DMS 273 treated with DMSO at 0.1 percent for 48 hours (cell line): ENCODE results near the gene LYZ.
"Not testable (repeated sequence)": the region's sequence is repeated elsewhere in the genome, so short reads cannot be mapped to it uniquely, and the experiment has no call there.

Experiments used
- DNase-seq: peaks from one replicate; lab custom pipeline; 2025; lab: John Stamatoyannopoulos, UW

LYZ gene

DNA sequence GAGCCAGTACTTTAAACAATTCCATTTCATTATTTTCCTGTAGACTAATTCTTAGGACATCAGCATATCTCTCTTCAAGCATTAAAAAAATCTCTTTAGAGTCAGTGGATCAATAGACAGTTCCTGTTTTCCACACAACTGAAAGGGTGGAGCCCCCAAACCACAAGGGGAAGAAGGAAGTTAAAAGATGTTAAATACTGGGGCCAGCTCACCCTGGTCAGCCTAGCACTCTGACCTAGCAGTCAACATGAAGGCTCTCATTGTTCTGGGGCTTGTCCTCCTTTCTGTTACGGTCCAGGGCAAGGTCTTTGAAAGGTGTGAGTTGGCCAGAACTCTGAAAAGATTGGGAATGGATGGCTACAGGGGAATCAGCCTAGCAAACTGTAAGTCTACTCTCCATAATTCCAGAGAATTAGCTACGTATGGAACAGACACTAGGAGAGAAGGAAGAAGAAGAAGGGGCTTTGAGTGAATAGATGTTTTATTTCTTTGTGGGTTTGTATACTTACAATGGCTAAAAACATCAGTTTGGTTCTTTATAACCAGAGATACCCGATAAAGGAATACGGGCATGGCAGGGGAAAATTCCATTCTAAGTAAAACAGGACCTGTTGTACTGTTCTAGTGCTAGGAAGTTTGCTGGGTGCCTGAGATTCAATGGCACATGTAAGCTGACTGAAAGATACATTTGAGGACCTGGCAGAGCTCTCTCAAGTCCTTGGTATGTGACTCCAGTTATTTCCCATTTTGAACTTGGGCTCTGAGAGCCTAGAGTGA lies at the start of gene LYZ:
Gene LYZ, plus strand, starts transcription at position 220 of the 777 bp plus-strand sequence. Its CDS starts 28 bp downstream, at position 248.
- DNase-seq: no peak

- no peak for DNase-seq
These were observed 49.2 kb upstream of the LYZ start for GRCh38 chr12:69298947-69299346.

GRCh38 chr12:69304284-69304683 lies 43.9 kb upstream of the LYZ start:
- DNase-seq: no peak

- no peak for DNase-seq
These were observed 38.7 kb upstream of the LYZ start for GRCh38 chr12:69309461-69309860.

DNA sequence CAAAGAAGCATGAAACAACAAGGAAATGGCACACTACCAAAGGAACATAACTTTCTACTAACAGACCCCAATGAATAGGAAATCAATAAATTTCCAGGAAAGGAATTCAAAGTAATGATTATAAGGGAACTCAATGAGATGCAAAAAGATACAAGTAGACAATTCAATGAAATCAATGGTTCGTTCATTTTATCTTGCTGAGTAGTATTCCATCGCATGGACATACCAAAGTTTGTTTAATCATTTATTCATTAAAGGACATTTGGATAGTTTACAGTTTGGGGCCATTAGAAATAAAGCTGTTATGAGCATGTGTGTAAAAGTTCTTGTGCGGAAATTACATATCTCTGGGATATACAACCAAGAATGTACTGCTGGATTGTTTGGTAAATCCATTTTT lies 35.0 kb upstream of the LYZ start:
- no peak for DNase-seq

- not testable (repeated sequence) for DNase-seq
These were observed 31.4 kb upstream of the LYZ start for GRCh38 chr12:69316784-69317183.

DNA sequence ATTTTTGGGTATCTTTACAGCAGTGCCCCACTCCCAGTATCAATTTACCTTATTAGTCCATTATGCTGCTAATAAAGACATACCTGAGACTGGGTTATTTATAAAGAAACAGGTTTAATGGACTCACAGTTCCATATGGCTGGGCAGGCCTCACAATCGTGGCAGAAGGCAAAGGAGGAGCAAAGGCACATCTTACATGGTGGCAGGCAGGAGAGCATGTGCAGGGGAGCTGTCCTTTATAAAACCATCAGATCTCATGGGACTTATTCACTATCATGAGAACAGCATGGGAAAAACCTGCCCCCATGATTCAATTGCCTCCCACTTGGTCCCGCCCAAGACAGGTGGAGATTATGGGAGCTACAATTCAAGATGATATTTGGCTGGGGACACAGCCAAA lies 30.9 kb upstream of the LYZ start:
- not testable (repeated sequence) for DNase-seq

DNA sequence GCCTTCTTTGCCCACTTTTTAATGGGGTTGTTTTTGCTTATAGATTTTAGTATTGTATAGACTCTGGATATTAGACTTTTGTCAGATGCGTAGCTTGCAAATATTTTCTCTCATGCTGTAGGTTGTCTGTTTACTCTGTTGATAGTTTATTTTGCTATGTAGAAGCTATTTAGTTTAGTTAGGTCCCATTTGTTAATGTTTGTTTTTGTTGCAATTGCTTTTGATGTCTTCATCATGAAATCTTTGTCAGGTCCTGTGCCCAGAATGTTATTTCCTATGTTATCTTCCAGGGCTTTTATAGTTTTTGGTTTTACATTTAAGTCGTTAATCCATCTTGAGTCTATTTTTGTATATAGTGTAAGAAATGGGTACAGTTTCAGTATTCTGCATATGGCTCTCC lies 30.0 kb upstream of the LYZ start:
- no peak for DNase-seq

DNA sequence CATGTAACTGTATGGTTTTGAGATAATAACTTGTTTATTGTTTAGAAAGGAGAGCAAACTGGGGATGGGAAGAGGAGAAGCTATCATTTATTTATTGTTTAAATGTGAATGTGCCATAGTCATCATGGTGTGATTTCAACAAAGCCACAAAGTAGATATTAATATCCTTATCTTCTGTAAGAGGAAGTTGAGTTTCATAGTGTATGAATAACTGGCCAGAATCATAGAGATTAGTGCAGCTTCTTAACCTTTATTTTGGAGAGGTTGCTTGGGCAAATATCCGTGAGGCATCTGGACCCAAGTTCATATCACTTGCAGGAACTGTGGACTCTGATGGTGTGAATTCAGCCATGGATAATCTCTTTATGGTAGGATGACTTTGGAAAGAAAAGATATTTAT lies 26.8 kb upstream of the LYZ start:
- DNase-seq: no peak

- no peak for DNase-seq
These were observed 23.2 kb upstream of the LYZ start for GRCh38 chr12:69324797-69325466.

DNA sequence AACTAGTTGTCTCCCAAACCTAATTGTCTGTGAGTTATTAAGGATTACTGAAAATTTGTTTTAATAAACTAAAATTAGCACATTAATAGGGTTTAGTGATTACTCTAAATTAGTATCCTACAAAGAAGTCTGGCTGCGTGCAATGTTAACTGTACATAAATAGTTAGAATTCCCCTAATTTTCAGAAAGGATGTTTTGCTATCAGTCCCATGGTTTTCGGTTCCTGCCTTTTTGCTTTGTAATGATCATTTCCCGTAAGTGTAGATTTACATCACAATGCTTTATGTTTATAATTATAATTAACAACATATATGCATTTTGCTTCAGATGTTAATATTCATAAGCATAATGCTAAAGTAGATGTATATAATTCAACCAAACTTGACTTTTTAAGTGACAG lies 19.8 kb upstream of the LYZ start:
- no peak for DNase-seq

GRCh38 chr12:69329669-69330428 lies 18.3 kb upstream of the LYZ start:
- DNase-seq: no peak

- DNase-seq: no peak
These were observed 17.4 kb upstream of the LYZ start for GRCh38 chr12:69330475-69331473.

- no peak for DNase-seq
These were observed 16.7 kb upstream of the LYZ start for GRCh38 chr12:69331519-69331908.

DNA sequence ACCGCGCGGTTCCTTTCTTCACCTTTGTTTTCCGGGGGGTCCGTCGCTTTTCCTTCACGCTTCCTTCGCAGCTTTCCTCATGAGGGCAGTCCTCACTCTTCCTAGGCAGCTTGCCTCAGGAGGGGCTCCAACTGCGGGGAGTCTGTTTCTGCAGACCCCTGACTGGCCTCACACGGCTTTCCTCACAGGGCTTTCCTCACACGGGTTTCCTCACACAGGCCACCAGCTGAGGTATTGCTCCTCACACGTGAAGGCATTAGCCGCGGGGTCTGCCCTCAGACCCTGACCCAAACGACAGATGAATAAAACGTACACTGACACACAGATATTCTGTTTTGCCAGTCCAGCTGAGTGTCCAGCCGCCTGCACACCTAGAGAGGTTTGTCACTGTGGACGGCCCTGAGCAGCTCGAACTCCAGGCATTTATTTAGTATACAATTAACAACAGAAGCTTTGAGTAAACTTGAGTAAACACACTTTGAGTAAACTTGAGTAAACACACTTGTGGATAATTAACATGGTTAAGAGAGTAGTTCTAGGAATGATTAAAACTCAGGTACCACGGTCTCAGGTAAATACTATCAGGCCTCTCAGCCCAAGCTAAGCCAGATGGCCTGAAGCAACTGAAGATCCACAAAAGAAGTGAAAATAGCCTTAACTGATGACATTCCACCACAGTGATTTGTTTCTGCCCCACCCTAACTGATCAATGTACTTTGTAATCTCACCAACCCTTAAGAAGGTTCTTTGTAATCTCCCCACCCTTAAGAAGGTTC lies 16.1 kb upstream of the LYZ start:
- DNase-seq: no peak

- DNase-seq: no peak
These were observed 15.3 kb upstream of the LYZ start for GRCh38 chr12:69332815-69333358.

DNA sequence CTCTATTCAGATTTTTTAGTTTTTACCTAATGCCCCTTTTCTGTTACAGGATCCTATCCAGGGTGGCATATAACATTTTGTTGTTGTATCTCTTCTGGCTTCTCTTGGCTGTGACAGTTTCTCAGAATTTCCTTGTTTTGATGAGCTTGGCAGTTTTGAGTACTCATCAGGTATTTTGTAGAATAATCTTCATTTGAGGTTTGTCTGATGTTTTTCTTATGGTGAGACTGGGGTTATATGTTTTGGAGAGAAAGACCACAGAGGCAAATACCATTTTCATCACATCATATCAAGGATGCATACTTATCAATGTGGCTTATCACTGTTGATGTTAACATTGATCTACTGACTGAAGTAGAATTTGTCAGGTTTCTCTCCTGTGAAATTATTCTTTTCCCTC lies 14.0 kb upstream of the LYZ start:
- no peak for DNase-seq

DNA sequence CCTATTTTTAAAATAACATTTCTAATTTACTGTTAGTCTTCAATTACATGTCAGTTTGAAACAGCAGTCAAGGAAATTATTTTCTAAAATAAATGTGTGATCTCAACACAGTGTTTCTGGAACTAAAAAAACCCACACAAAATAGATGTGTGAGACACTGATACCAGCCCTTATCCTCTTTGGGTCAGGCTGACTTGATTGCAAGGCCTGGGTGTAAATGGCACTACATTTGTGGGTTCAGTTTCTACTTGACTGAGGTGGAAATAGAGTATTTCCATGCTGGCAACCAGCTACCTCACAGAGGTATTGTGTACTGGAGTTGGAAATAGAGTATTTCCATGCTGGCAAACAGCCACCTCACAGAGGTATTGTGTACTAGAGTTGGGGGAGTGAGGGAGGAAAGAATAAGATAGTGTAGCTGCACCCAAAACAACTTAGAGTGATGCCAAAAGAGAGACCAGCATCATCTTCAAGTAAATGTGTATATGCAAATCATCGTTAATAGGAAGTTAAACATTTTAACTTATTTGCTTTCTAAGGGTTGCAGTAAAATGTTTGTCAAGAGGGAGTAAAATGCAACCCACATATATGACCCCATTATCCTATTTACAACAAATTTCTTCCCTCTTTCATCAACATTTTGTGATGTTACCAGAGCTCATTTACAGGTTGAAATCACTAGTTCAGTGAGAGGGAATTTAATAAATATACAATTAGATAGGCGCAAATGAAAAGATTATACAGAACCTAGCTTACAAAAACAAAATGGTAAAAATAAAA lies 10.7 kb upstream of the LYZ start:
- no peak for DNase-seq

GRCh38 chr12:69338120-69338859 lies 9.9 kb upstream of the LYZ start:
- DNase-seq: no peak
